Dermis microvascular lymphatic vessel endothelial cell (primary cell): ENCODE data around the gene UCHL5. TPM values are rescaled to one million over a fixed set of nuclear protein-coding genes. Genes with fewer than 3 reads are reported as not detected.
"Not testable (repeated sequence)": the region's sequence is repeated elsewhere in the genome, so short reads cannot be mapped to it uniquely, and the experiment has no call there.

Experiments used
- DNase-seq, 2 donors: peaks; one replicate each; pipeline versions ENCODE4 v3.0.0 to v3.0.0-alpha.2; 2010; ENCODE audit warnings: low read depth in 2 of 2
- total RNA-seq: library from RNA; depleted of rRNA; stranded (reverse); fragments of >200 nt; gene quantifications from 2 replicates; pipeline ENCODE4 v1.2.1, GENCODE V29; 2014

Gene UCHL5
- total RNA-seq, 1 donor from 2014 or later = 14.5 TPM

GRCh38 chr1:193065954-193066353 is 6.8 kb upstream of the UCHL5 start:
- no peak for DNase-seq

DNA sequence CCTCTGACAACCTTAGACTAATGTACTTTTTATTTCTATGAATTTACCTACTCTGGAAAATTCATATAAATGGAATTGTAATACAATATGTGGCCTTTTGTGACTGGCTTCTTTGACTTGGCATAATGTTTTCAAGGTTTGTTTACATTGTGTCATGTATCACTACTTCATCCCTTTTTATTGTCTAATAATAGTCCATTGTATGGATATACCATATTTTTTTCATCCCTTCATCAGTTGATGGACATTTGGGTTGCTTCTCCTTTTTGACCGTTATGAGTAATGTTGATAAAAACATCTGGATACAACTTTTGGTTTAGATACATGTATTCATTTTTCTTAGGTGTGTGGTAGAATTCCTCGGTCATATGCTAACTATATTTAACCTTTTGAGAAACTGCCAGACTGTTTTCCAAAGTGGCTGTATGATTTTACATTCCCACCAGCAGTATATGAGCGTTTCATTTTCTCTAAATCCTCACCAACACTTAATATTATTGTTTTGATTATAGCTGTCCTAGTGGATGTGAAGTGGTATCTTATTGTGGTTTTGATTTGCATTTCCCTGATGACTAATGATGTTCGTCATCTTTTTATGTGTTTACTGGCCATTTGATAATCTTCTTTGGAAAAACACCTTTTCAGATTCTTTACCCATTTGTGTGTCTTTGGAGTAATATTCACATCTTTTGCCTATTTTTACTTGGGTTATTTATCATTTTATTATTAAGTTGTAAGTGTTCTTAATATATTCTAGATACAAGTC is 3.7 kb upstream of the UCHL5 start:
- no peak for DNase-seq

- peak; percentile 22 to 39 for DNase-seq
Measured at GRCh38 chr1:193060938-193061337, 1.8 kb upstream of the UCHL5 start.

DNA sequence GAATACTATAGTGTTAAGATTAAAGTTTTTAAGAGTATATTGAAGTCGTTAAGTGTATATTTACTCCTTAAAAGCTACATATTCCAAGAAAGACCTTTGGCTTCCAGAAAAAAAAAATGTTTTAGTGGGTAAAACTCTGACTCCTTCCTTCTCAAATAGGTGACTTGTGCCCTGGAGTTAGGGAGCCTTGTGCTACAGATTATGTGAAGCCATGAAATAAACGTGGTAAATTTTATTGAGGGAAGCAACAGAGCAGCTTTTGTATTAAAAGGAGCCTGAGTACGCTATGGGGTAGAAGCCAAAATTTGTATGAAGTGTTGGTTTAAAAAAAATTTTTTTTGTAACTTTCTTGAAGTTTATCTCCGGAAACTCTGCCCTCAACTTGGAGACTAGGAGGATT is 1.2 kb upstream of the UCHL5 start:
- no peak for DNase-seq

DNA sequence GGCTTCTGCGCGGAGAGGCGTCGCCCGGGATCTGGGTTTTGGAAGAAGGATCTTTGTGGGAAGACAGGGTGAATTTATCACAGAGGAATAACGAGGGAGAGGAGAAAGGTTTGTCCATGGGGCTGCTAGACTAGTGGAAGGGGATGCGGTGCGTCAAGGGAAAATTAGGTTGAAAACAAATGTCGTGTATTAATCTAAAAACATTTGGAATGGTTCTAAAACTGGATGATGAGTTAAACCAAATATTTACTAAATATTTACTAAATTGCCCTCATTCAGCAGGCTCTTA is 899 bp upstream of the UCHL5 start:
- DNase-seq = no peak

- peak in 1 of 2 donors; percentile 54 for DNase-seq
Measured at GRCh38 chr1:193058529-193059281, 455 bp downstream of the UCHL5 start.

DNA sequence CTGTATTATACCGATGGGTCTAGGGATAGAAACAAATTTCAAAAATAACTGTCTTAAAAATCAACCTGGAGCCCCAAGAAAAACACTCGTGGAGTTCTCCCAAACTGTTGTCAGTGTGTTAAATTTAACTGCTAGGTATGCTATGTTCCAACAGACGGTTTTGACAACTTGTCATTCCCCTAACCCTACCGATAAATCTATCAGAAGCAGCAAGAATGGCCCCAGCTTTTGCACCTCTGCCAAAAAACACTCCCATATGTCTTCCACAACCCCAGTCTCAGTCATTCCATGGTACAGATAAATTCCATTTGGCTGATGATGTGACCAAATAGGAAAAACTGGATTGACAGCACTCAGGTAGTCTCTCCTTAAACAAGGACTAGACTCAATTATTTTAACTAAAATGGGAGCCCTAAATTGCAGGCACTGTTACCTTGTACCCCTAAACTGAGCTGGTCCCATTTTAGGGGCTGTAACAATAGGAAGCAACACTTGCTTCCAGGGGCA is 4.9 kb downstream of the UCHL5 start:
- no peak for DNase-seq

GRCh38 chr1:193048913-193049312 is 10.2 kb downstream of the UCHL5 start:
- DNase-seq = not testable (repeated sequence)

GRCh38 chr1:193042766-193043691 is 16.1 kb downstream of the UCHL5 start:
- DNase-seq = no peak

DNA sequence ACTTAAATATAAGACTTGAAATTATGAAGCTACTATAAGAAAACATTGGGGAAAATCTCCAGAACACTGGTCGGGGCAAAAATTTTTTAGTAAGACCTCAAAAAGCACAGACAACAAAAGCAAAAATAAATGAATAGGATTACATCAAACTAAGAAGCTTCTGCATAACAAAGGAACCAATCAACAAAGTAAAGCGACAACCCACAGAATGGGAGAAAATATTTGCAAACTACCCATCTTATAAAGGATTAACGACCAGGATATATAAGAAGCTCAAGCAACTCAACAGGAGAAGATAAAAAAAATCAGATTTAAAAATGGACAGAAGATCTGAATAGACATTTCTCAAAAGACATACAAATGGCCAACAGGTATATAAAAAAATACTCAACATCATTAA is 19.1 kb downstream of the UCHL5 start:
- DNase-seq = no peak

GRCh38 chr1:193036337-193037047 is 22.7 kb downstream of the UCHL5 start:
- DNase-seq = no peak

DNA sequence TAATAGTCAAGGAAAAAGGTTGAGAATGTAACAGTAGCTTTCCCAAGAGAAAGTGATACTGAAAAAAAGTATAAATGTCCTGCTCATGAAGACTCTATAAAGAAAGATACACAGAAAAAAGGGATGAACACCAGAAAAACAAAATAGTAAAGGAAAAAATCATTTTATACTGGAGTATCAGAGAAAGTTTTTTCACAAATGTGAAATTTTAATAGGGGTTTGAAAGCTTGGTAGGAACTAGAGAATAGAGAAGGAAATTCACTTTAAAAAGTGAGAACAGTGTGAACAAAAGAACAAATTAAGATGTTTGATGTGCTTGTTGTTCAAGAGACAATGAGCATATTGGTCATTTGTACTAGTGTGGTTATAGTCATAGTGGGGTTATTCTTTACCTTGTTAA is 25.6 kb downstream of the UCHL5 start:
- no peak for DNase-seq

DNA sequence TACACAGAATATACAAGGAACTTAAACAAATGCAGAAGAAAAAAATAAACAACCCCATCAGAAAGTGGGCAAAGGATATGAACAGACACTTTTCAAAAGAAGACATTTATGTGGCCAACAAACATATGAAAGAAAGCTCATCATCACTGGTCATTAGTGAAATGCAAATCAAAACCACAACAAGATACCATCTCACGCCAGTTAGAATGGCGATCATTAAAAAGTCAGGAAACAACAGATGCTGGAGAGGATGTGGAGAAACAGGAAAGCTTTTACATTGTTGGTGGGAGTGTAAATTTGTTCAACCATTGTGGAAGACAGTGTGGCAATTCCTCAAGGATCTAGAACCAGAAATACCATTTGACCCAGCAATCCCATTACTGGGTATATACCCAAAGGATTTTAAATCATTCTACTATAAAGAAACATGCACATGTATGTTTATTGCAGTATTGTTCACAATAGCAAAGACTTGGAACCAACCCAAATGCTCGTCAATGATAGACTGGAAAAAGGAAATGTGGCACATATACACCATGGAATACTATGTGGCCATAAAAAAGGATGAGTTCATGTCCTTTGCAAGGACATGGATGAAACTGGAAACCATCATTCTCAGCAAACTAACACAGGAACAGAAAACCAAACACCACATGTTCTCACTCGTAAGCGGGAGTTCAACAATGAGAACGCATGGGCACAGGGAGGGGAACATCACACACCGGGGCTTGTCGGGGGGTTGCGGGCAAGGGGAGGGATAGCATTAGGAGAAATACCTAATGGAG is 26.3 kb downstream of the UCHL5 start:
- not testable (repeated sequence) for DNase-seq

DNA sequence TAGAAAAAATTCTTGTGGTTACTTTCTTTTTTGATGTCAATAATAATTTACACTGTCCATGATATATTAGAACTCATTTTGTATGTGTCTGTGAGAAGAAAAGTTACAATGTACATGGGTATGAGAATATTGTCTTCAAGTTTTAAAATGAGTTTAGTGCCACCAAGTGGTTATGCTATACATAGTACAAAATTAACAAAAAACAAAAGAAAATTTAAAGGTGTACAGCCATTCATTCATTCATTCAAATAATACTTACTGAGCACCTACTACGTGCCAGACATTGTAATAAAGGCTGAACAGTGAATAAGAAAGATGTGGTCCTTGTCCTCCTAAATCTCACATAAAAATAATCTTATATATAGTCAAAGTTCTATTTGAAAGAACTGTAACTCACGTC is 27.7 kb downstream of the UCHL5 start:
- DNase-seq = peak; percentile 11 to 32

DNA sequence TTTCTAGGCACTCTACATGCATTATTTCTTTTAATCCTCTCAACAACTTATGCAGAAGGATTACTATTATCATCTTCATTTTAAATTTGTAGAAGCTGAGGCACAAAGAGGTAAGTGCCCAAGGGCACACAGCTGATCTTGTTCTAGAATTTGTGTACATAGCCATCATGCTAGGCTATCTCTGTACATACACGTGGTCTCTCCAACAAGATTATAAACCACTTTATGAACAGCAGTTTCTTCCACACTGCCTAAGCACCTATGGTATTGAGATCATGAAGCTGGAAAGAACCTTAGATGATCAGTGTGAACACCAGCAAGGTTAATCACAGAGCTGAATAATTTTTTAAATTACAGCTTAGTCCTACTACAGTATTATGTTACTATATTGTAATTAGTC is 28.9 kb downstream of the UCHL5 start:
- DNase-seq = no peak

- no peak for DNase-seq
Measured at GRCh38 chr1:193025218-193025617, 33.9 kb downstream of the UCHL5 start.

DNA sequence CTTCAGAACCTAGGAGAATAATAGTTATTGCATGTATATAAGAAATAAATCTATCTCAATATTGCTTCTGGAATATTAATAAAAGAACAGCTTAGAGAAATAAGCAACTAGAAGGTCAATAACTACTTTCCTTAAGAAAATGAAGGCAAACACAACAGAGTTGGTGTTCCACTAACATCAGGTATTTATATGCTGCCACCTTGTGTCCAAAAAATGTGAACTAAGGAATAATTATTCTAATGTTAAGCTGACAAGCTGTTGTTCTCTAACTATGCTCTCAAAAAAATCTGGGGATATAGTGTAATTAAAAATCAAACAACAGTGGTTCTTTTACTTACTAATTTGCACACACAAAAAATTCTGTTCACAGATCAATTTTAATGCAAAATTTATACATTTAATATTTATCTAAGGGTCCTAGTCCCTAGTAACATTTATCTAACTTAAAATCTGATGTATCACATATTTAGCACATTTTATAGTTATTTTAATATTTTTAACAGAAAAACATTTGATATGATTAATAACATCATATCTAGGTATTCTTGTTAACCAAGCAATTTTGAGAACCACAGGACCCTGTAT is 39.6 kb downstream of the UCHL5 start:
- peak; percentile 55 to 71 for DNase-seq

- no peak for DNase-seq
Measured at GRCh38 chr1:193016788-193017187, 42.4 kb downstream of the UCHL5 start.

DNA sequence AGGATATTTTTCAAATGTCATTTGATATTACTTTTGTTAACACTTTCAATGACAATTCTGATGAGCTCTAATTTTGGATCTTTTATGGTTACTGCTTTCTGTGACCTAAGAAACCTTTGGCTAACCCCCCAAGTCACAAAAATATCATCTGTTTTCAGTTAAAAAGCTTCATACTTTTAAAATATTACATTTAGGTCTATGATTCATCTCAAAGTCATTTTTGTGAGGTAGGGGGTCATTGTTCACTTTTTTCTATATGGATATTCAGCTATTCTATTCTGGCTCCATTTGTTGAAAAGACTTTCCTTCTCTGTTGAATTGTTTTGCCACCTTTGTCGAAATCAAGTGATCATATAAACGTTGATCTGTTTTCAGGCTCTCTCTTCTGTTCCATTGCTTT is 44.8 kb downstream of the UCHL5 start:
- DNase-seq = peak in 1 of 2 donors; percentile 9

GRCh38 chr1:193013707-193014106 is 45.5 kb downstream of the UCHL5 start:
- DNase-seq = no peak
